C4-2B (cell line): ENCODE results near the gene NCF2.

ENCODE experiments used
- H3K27ac ChIP-seq: fragments of 450-650 bp; 2 replicates; pipeline ENCODE4 v1.5.1; 2017
- ZFX ChIP-seq: fragments of 450-650 bp; IDR thresholded peaks from 2 replicates; pipeline ENCODE4 v1.6.1; 2017
- TF ChIP-seq, protein P1 (sequence below): fragments of 450-650 bp; conservative IDR thresholded peaks from 2 replicates; pipeline ENCODE4 v1.5.1; 2017; ENCODE audit warnings: mild to moderate bottlenecking

Gene NCF2

DNA sequence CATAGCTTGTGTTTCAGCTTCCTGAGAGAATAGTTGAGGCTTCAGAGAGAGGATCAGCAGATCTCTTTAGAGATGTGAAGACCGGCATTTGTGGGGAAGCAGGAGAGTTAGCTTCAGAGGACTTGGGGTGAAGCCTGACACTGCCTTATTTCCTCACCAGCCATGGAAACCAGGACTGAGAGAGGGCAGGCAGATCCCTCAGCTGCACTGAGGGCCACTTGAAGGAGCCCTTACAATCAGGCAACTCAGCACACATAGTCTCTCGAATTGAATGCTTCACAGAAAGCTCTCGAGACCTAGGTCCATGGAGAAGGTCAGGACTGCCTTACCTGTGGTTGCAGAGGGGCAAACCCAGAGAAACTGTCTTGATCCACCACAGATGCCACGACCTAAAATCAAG lies 19.8 kb downstream of the NCF2 start:
- no peak for TF ChIP-seq ZFX
- TF ChIP-seq, protein P1, sequence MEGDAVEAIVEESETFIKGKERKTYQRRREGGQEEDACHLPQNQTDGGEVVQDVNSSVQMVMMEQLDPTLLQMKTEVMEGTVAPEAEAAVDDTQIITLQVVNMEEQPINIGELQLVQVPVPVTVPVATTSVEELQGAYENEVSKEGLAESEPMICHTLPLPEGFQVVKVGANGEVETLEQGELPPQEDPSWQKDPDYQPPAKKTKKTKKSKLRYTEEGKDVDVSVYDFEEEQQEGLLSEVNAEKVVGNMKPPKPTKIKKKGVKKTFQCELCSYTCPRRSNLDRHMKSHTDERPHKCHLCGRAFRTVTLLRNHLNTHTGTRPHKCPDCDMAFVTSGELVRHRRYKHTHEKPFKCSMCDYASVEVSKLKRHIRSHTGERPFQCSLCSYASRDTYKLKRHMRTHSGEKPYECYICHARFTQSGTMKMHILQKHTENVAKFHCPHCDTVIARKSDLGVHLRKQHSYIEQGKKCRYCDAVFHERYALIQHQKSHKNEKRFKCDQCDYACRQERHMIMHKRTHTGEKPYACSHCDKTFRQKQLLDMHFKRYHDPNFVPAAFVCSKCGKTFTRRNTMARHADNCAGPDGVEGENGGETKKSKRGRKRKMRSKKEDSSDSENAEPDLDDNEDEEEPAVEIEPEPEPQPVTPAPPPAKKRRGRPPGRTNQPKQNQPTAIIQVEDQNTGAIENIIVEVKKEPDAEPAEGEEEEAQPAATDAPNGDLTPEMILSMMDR: no peak
- no peak overlapping the region for H3K27ac ChIP-seq

DNA sequence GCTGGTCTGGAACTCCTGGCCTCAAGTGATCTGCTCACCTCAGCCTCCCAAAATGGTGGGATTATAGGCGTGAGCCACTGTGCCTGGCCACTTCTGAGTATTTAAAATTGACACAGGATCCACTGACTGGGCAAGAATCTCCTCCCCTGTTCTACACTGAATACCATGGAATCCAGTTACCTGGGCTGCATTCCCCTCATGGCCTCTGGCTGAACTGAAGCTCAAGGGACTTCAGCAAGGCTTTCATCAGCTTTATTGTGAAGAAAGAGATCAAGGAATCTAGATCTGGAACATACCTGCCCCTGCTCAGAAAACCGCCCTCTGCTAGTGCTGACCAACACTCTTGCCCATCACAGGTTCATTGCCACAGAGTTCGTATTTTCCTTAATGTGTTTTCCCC lies 20.5 kb downstream of the NCF2 start:
- H3K27ac ChIP-seq: no peak overlapping the region
- no peak for TF ChIP-seq ZFX
- TF ChIP-seq, protein P1: no peak

DNA sequence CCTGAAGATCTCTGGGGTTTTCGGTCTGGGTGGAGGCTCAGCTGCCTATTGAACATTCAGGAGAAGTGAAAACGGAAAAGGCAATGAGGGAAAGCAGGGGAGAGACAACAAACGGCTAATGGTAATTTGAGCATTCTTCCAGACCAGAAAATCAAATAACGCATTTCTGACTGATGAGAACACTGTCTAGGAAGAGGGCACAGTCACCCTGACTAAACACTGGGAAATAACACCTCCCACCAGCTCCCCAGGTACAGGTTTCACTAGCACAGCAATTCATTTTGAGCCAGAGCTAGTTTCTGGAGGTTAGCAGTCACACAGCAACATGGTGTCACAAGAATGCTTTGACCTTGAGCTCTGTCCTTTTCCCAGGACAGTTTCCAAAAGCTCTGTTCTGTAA lies 21.1 kb downstream of the NCF2 start:
- no peak overlapping the region for H3K27ac ChIP-seq
- TF ChIP-seq, protein P1: no peak
- no peak for TF ChIP-seq ZFX

DNA sequence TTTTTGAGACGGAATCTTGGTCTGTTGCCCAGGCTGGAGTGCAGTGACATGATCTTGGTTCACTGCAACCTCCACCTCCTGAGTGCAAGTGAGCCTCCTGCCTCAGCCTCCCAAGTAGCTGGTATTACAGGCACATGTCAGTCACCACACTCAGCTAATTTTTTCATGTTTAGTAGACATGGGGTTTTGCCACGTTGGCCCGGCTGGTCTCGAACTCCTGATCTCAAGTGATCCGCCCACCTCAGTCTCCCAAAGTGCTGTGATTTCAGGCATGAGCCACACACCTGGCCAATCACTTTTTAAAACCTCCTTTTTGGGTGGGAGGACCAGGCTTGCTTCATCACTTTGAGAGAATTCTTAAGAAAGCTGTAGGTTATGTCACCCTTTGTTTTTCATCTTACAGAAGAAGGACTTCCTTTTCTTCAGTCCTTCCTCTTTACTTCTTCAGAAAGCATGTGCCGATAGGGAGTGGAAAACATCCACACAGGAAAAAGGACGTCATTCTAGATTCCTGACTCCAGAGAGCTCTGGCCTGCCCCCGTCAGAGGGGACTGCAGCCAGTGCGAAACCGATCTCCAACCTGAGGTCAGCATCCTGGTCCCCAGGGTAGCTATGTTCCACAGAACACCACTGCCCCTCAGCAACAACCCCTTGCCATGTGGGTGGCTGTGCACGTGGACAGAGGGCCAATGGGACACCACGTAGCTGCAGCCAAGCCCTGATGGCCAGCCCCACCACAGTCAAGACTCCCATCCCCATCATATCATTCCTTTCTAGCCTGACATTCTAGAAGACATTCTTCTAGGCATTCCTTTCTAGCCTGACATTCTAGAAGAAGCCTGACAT lies 21.9 kb downstream of the NCF2 start:
- H3K27ac ChIP-seq: no peak overlapping the region
- TF ChIP-seq, protein P1: no peak
- TF ChIP-seq ZFX: no peak

DNA sequence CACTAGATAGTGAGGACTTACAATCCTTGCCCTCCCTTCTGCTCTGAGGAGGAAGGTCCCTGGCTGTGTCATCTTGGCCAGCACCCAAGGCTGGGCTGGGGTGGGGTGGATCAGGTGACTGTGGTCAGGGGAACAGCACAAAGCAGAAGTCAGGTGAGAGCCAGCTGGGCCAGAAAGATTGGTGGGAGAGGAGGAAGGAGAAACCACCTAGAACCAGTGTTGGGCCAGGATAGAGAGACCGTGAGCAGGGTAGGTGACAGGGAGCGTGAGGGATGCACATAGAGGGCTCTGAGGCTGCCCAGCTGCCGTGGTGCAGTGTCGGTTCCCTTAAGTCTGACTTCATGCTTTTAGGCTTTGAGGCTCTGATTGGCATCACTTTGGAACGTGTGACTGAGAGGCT lies 22.7 kb downstream of the NCF2 start:
- H3K27ac ChIP-seq: no peak overlapping the region
- no peak for TF ChIP-seq ZFX
- TF ChIP-seq, protein P1: no peak

DNA sequence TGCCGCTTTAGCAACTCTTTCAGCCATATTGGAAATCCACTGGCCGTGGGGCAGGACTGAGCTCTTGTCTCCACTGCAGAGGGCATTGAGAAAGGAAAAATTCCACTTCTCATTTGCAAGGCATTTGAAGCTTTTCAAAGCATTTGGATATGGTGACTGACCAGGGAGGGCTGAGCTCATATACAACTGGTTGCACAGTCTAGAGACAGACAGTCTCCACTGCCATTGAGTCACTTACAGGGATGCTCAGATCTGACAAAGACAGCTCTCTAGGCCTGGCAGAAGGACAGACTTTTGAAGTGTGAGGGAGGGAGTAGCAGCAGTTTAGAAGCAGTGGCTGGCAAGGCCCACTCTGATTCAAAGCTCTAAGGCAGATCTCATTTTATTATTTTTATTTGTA lies 24.2 kb downstream of the NCF2 start:
- H3K27ac ChIP-seq: no peak overlapping the region
- no peak for TF ChIP-seq ZFX
- TF ChIP-seq, protein P1: no peak

DNA sequence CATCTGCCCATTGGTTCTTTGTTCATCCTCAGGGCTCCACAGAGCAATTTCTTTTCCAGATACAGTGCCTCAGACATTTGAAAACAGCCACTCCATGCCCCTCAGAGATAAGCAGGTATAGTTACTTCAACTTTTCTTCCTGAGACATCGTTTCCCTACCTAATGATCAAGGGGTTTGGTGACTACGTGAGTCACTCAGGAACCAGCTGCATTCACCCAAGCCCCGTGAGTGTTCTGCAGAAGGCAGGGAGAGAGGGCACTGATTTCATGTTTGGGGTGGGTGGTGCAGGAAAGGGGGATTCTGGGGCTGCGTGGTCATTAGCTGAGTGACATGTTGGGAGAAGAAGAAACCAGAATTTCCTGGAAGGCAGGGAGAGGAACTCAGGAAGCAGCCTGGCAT lies 25.0 kb downstream of the NCF2 start:
- no peak overlapping the region for H3K27ac ChIP-seq
- no peak for TF ChIP-seq ZFX
- TF ChIP-seq, protein P1: no peak
